Hepatocyte (in vitro differentiated cells): ENCODE data around the gene AOPEP. TPM values are rescaled to one million over a fixed set of nuclear protein-coding genes. Genes with fewer than 3 reads are reported as not detected.

Experiments
- DNase-seq: peaks from one replicate; pipeline ENCODE4 v3.0.0-alpha.2; 2016; ENCODE audit warnings: low spot score
- H2AFZ ChIP-seq: fragments of 200-600 bp; sonication (generic); 2 replicates; pipeline ENCODE4 v1.6.0; 2016; ENCODE audit warnings: antibody characterized with exemption, mild to moderate bottlenecking
- H3K27ac ChIP-seq: fragments of 200-600 bp; sonication (generic); 2 replicates; pipeline ENCODE4 v1.5.1; 2016; ENCODE audit warnings: mild to moderate bottlenecking
- H3K27me3 ChIP-seq: fragments of 200-600 bp; sonication (generic); 2 replicates; pipeline ENCODE4 v1.6.1; 2016
- H3K36me3 ChIP-seq: fragments of 200-600 bp; sonication (generic); replicated peaks from 2 replicates; pipeline ENCODE4 v1.5.1; 2016; ENCODE audit warnings: low read depth; ENCODE audit not compliant: insufficient read depth
- H3K4me1 ChIP-seq: fragments of 200-600 bp; sonication (generic); 2 replicates; pipeline ENCODE4 v1.5.1; 2016; ENCODE audit warnings: mild to moderate bottlenecking, moderate library complexity; ENCODE audit not compliant: insufficient read depth
- H3K4me2 ChIP-seq: fragments of 200-600 bp; sonication (generic); 2 replicates; pipeline ENCODE4 v1.6.0; 2016
- H3K4me3 ChIP-seq: fragments of 200-600 bp; sonication (generic); 2 replicates; pipeline ENCODE4 v1.5.1; 2016; ENCODE audit warnings: mild to moderate bottlenecking
- H3K79me2 ChIP-seq: fragments of 200-600 bp; sonication (generic); 2 replicates; pipeline ENCODE4 v1.6.0; 2017; ENCODE audit warnings: mild to moderate bottlenecking
- H3K9me2 ChIP-seq: fragments of 200-600 bp; sonication (generic); replicated peaks from 2 replicates; pipeline ENCODE4 v1.6.0; 2017; ENCODE audit warnings: mild to moderate bottlenecking; ENCODE audit not compliant: insufficient read depth
- H3K9me3 ChIP-seq: fragments of 200-600 bp; sonication (generic); 2 replicates; pipeline ENCODE4 v1.5.1; 2016; ENCODE audit warnings: low read depth, mild to moderate bottlenecking
- H4K20me1 ChIP-seq: fragments of 200-600 bp; sonication (generic); 2 replicates; pipeline ENCODE4 v1.6.0; 2016; ENCODE audit warnings: mild to moderate bottlenecking; ENCODE audit not compliant: insufficient read depth, poor library complexity, severe bottlenecking
- CTCF ChIP-seq: fragments of 200-600 bp; sonication (generic); IDR thresholded peaks from 2 replicates; pipeline ENCODE4 v1.5.1; 2016; ENCODE audit warnings: antibody characterized with exemption, mild to moderate bottlenecking; ENCODE audit not compliant: poor library complexity
- EZH2 ChIP-seq: fragments of 200-600 bp; sonication (generic); IDR thresholded peaks from 2 replicates; pipeline ENCODE4 v1.6.1; 2016; ENCODE audit warnings: antibody characterized with exemption, mild to moderate bottlenecking, borderline replicate concordance
- EZH2phosphoT487 ChIP-seq: fragments of 200-600 bp; sonication (generic); IDR thresholded peaks from one replicate; pipeline ENCODE4 v1.6.1; 2018; ENCODE audit warnings: antibody characterized with exemption, mild to moderate bottlenecking, low read depth, moderate library complexity; ENCODE audit not compliant: unreplicated experiment, severe bottlenecking
- WGBS: methylation state at CpG from one replicate; pipeline ENCODE4 v1.1.6; 2016; ENCODE audit warnings: low lambda C conversion rate; ENCODE audit errors: missing lambda C conversion rate; 5-methylcytosine and 5-hydroxymethylcytosine counted together
- polyA plus RNA-seq: library from polyadenylated mRNA; unstranded; fragments of >200 nt; fragmentation: Nextera tagmentation; extraction: Ambion mirVana; gene quantifications from 2 replicates; pipeline ENCODE4 v1.2.1, GENCODE V29; 2016
- total RNA-seq: library from RNA; depleted of rRNA; stranded (reverse); fragments of >200 nt; gene quantifications from 2 replicates; pipeline ENCODE4 v1.2.3, GENCODE V29; 2014

Gene AOPEP
- total and polyA plus RNA-seq, 2 experiments from 2014 or later: 82.8 to 101 TPM

- H2AFZ ChIP-seq: no peak overlapping the region
- TF ChIP-seq CTCF: no peak
- no peak for TF ChIP-seq EZH2phosphoT487
- no peak for TF ChIP-seq EZH2
- H4K20me1 ChIP-seq: peaks cover 80% of the 10 kb centered on the region
- no peaks in the 10 kb centered on the region for H3K36me3 ChIP-seq
- peaks cover 100% of the 10 kb centered on the region for H3K79me2 ChIP-seq
- H3K27me3 ChIP-seq: no peaks in the 10 kb centered on the region
- no peaks in the 10 kb centered on the region for H3K9me3 ChIP-seq
- peaks cover 64% of the 10 kb centered on the region for H3K4me1 ChIP-seq
- no peak for DNase-seq
- H3K9me2 ChIP-seq: no peaks in the 10 kb centered on the region
- WGBS: 75% methylated on average over 7 of the region's 7 CpGs
- H3K4me3 ChIP-seq: no peak overlapping the region
- peak overlapping the region; percentile 66 for H3K4me2 ChIP-seq
- H3K27ac ChIP-seq: peak overlapping the region; percentile 69
These were observed 332.4 kb downstream of the AOPEP start for GRCh38 chr9:95058795-95059386.

- H2AFZ ChIP-seq: no peak overlapping the region
- peaks cover 64% of the 10 kb centered on the region for H3K4me1 ChIP-seq
- peak overlapping the region; percentile 37 for H3K4me2 ChIP-seq
- no peaks in the 10 kb centered on the region for H3K9me3 ChIP-seq
- H3K4me3 ChIP-seq: no peak overlapping the region
- H3K36me3 ChIP-seq: no peaks in the 10 kb centered on the region
- 60% methylated on average over 5 of the region's 5 CpGs for WGBS
- TF ChIP-seq EZH2phosphoT487 (no peak), CTCF (no peak), EZH2 (no peak)
- peaks cover 99% of the 10 kb centered on the region for H3K79me2 ChIP-seq
- peak overlapping the region; percentile 42 for H3K27ac ChIP-seq
- no peaks in the 10 kb centered on the region for H3K27me3 ChIP-seq
- no peak for DNase-seq
- peaks cover 86% of the 10 kb centered on the region for H4K20me1 ChIP-seq
- no peaks in the 10 kb centered on the region for H3K9me2 ChIP-seq
These were observed 333.7 kb downstream of the AOPEP start for GRCh38 chr9:95060234-95060633.

GRCh38 chr9:95060916-95061315 is 334.4 kb downstream of the AOPEP start:
- H2AFZ ChIP-seq: no peak overlapping the region
- DNase-seq: no peak
- H3K4me1 ChIP-seq: peaks cover 66% of the 10 kb centered on the region
- no peaks in the 10 kb centered on the region for H3K36me3 ChIP-seq
- WGBS: 72% methylated on average over 2 of the region's 2 CpGs
- peaks cover 99% of the 10 kb centered on the region for H3K79me2 ChIP-seq
- TF ChIP-seq CTCF (no peak), EZH2phosphoT487 (no peak), EZH2 (no peak)
- peaks cover 87% of the 10 kb centered on the region for H4K20me1 ChIP-seq
- no peaks in the 10 kb centered on the region for H3K9me3 ChIP-seq
- no peak overlapping the region for H3K4me3 ChIP-seq
- no peaks in the 10 kb centered on the region for H3K9me2 ChIP-seq
- H3K4me2 ChIP-seq: no peak overlapping the region
- peak overlapping the region; percentile 42 for H3K27ac ChIP-seq
- H3K27me3 ChIP-seq: no peaks in the 10 kb centered on the region
